Right lobe of liver (tissue), 4 donors: ENCODE measurements around the gene CD177.

ENCODE experiments used
- CTCF ChIP-seq, 4 donors: fragments of 200-600 bp in 3 of 4; fragments of 450-650 bp in 1 of 4; IDR thresholded peaks; one replicate each; pipeline versions ENCODE4 v1.5.1 to v1.8.0; 2016 to 2022; ENCODE audit warnings: antibody characterized with exemption in 4 of 4, mild to moderate bottlenecking in 2 of 4
- POLR2A ChIP-seq: fragments of 450-650 bp; IDR thresholded peaks from one replicate; pipeline ENCODE4 v1.6.1; 2017; ENCODE audit warnings: antibody characterized with exemption, mild to moderate bottlenecking
- donor health status: DM: no; HTN: no; CAD: no.
- donor health status: DM: no; HTN: no; CAD: no.
- donor health status: DM: no; HTN: yes; CAD: no.

- no peak for TF ChIP-seq POLR2A
- no peak for TF ChIP-seq CTCF (IDR thresholded peaks at IDR 0.05)
Measured at GRCh38 chr19:43313711-43314495, 39.6 kb upstream of the CD177 start.
